Kidney epithelial cell (primary cell): ENCODE measurements around the gene NAV1. TPM values are rescaled to one million over a fixed set of nuclear protein-coding genes. Genes with fewer than 3 reads are reported as not detected.

Experiments
- DNase-seq: peaks from one replicate; pipeline ENCODE4 v3.0.0-alpha.2; 2010; ENCODE audit warnings: low read depth
- H3K27me3 ChIP-seq: 2 replicates; pipeline ENCODE4 v1.6.0; 2011; ENCODE audit warnings: low read length; ENCODE audit not compliant: control insufficient read depth, insufficient read depth
- H3K36me3 ChIP-seq: 2 replicates; pipeline ENCODE4 v1.5.1; 2011; ENCODE audit warnings: low read length; ENCODE audit not compliant: control insufficient read depth, insufficient read depth
- H3K4me3 ChIP-seq: 2 replicates; pipeline ENCODE4 v1.5.1; 2011; ENCODE audit warnings: low read depth, mild to moderate bottlenecking, control low read depth, low read length
- total RNA-seq: library from RNA; depleted of rRNA; stranded (reverse); fragments of >200 nt; gene quantifications from 2 replicates; pipeline ENCODE4 v1.2.3, GENCODE V29; 2015
- TF ChIP-seq, protein P1 (sequence below): IDR thresholded peaks from 2 replicates; pipeline ENCODE4 v1.5.1; 2011; ENCODE audit warnings: mild to moderate bottlenecking, moderate library complexity, low read length, control low read depth, inconsistent platforms; ENCODE audit not compliant: insufficient read depth, poor library complexity, severe bottlenecking

NAV1 gene
- total RNA-seq, 1 donor from 2014 or later: 37.1 TPM

DNA sequence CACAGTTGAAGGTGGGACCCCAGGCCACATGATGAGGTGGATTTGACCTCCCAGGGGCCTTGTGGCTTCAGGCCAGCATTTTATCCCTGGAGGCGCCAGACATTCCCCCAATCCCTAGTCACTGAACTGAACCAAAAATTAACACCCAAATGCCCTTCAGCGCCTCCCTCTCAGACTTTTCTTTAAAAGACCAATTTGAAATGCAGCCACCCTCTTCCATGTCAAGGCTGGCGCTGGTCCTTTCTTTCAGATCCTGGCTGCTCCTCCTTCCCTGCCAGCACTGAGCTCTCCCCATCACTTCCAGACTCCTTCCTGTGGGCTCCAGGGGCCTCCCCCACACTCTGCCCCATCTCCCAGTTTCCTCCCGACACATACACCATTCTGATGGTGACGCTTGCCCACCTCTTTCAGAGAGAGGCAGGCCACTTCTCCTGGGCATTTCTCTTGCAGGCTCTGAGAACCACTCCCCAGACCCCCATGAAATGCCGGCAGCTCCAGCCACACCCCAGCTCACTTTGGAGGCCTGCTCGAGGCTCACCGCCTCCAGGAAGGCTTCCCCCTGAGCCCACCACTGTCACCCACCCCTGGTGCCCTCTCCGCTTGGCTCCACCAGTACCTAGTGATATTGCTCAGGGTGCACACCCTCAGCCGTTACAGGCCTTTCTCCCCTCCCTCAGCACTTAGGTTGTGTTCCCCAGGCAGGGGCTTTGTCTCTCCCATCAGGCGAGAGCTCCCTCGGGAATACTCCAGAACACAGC is 27.0 kb downstream of the NAV1 start:
- TF ChIP-seq, protein P1, sequence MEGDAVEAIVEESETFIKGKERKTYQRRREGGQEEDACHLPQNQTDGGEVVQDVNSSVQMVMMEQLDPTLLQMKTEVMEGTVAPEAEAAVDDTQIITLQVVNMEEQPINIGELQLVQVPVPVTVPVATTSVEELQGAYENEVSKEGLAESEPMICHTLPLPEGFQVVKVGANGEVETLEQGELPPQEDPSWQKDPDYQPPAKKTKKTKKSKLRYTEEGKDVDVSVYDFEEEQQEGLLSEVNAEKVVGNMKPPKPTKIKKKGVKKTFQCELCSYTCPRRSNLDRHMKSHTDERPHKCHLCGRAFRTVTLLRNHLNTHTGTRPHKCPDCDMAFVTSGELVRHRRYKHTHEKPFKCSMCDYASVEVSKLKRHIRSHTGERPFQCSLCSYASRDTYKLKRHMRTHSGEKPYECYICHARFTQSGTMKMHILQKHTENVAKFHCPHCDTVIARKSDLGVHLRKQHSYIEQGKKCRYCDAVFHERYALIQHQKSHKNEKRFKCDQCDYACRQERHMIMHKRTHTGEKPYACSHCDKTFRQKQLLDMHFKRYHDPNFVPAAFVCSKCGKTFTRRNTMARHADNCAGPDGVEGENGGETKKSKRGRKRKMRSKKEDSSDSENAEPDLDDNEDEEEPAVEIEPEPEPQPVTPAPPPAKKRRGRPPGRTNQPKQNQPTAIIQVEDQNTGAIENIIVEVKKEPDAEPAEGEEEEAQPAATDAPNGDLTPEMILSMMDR: no peak
- Histone ChIP-seq H3K36me3 (no peaks in the 10 kb centered on the region), H3K4me3 (no peak overlapping the region), H3K27me3 (no peaks in the 10 kb centered on the region)
- no peak for DNase-seq

DNA sequence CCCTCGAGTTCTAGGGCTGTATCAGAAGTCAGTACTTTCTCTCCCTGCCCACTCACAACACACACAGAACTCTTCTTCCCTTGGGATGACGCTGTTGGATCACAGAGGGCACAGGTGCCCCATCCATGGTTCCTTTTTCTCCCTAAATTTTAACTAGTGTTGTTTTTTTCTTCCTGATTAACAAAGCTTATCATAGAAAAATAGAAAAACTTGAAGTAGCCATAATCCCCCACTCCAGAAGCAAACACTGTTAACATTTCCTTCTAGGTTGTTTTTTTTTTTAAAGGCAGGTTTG is 27.5 kb downstream of the NAV1 start:
- Histone ChIP-seq H3K27me3 (no peaks in the 10 kb centered on the region), H3K36me3 (no peaks in the 10 kb centered on the region), H3K4me3 (no peak overlapping the region)
- TF ChIP-seq, protein P1: no peak
- no peak for DNase-seq

DNA sequence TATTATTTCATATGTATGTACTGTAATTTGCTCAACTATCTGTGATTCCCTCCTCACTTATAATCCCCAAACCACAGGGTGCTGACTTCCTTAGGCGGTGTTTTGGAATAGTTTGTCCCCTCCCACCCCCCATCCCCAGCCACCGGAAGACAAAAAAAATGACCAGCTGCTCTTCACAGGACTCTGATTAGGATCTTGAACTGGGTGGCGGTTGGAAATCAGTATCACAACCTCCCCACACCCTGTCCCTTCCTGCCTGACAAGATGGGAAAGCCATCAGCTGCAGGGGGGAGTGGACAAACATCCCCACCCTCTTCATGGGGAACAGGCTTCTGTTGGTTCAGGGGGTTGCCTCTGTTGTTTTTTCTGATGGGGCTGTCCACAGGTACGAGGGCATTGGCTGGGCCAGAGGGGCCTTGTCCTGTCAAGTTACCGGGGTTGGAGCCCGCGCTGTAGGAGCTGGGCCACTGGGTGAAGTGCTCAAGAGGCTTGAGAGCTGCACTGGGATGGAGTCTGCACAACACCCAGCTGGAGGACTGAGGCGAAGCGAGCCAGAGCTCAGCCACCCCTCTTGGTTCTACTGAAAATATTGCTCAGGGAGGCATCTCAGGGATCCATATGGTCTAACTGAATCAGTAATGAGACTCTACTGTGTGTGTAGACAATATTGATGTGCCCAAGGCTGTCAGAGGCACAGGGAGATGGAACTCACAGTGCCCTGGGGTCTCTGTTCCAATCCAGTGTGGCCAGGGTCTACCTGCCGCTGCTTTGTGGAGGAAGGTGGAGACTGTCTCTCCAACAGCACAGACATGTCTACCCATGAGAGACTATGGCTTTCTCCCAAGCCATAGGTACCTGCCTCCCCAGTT is 28.2 kb downstream of the NAV1 start:
- DNase-seq: no peak
- Histone ChIP-seq H3K36me3 (no peaks in the 10 kb centered on the region), H3K4me3 (no peak overlapping the region), H3K27me3 (no peaks in the 10 kb centered on the region)
- TF ChIP-seq, protein P1: no peak

DNA sequence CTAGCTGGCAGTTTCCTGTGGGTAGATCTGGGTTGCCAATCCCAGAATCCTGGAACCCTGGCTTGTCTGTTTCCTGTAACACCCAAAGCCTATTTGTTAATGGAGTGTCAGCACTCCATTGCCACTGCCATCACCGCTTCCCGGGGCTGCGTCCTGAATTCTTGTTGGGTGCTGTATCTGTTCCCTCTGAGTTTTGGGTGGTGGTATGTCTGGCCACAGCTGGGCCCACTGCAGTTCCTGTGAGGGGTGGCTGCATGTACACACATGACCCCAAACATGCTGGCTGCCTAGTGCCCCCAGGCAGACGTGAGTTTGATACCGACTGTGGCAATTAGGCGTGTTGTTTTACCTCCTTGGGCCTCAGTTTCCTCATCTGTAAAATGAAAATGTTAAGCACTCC is 29.3 kb downstream of the NAV1 start:
- Histone ChIP-seq H3K4me3 (no peak overlapping the region), H3K36me3 (no peaks in the 10 kb centered on the region), H3K27me3 (no peaks in the 10 kb centered on the region)
- DNase-seq: no peak
- TF ChIP-seq, protein P1: no peak

DNA sequence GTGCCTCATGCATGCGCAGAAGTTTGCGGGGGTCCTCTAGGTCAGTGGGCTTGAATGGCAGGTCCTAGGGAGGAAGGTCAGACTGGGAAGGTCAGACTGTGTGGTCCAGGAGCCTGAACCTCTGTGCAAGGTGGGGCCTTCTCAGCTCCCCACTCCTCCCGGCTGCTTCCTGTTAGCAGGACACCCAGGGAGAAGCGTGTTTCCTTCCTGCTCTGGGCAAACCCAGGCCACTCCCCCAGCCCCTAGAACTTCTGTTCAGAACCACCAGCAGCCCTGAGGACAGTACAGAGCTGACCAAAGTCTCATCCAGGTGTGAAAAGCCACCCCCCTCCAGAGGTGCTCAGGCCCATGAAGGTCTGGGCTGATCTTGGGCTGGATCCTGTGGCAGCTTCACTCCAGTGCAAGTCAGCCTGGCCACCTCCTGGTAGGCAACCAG is 29.9 kb downstream of the NAV1 start:
- no peaks in the 10 kb centered on the region for H3K27me3 ChIP-seq
- H3K36me3 ChIP-seq: no peaks in the 10 kb centered on the region
- TF ChIP-seq, protein P1: no peak
- no peak overlapping the region for H3K4me3 ChIP-seq
- no peak for DNase-seq
